SU-DHL-6 (cell line): Measurements from ENCODE around the gene KMT2E.

Experiments used
- EZH2phosphoT487 ChIP-seq: fragments of 200-600 bp; sonication (generic), shearing (Covaris generic); conservative IDR thresholded peaks from 2 replicates; pipeline ENCODE4 v1.6.1; 2018; ENCODE audit warnings: mild to moderate bottlenecking, antibody characterized with exemption, low read length, moderate library complexity, mixed read lengths
- TF ChIP-seq, protein P1 (sequence below): fragments of 200-600 bp; sonication (generic); IDR thresholded peaks from one replicate; pipeline ENCODE4 v1.5.1; 2017; ENCODE audit warnings: antibody characterized with exemption, mild to moderate bottlenecking, low read length, moderate library complexity; ENCODE audit not compliant: insufficient read depth, poor library complexity, severe bottlenecking

DNA sequence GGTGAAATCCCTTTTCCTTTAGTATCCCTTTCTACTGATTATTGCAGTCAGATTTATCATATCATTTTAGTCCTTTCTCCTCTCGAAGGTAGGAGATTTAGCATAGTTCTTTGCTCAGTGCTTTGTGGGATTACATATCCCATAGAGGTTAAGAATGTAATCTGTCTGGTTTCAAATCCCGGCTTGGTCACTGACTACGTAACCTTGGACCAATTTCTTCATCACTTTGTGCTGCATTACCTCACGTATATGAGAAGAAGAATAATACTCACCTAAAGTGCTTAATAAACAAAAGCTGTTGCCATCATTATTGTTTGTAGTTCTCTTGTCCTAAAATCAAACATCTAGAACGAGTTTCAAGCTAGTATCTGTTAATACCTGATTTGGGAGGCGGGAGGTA lies 74.0 kb downstream of the KMT2E start:
- TF ChIP-seq, protein P1, sequence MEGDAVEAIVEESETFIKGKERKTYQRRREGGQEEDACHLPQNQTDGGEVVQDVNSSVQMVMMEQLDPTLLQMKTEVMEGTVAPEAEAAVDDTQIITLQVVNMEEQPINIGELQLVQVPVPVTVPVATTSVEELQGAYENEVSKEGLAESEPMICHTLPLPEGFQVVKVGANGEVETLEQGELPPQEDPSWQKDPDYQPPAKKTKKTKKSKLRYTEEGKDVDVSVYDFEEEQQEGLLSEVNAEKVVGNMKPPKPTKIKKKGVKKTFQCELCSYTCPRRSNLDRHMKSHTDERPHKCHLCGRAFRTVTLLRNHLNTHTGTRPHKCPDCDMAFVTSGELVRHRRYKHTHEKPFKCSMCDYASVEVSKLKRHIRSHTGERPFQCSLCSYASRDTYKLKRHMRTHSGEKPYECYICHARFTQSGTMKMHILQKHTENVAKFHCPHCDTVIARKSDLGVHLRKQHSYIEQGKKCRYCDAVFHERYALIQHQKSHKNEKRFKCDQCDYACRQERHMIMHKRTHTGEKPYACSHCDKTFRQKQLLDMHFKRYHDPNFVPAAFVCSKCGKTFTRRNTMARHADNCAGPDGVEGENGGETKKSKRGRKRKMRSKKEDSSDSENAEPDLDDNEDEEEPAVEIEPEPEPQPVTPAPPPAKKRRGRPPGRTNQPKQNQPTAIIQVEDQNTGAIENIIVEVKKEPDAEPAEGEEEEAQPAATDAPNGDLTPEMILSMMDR: no peak
- no peak for TF ChIP-seq EZH2phosphoT487
